Kidney (tissue), 14 donors: ENCODE measurements around the gene GLS. TPM values are rescaled to one million over a fixed set of nuclear protein-coding genes. Genes with fewer than 3 reads are reported as not detected.

Experiments used
- DNase-seq, 5 donors: peaks; one replicate each; pipeline ENCODE4 v3.0.0-alpha.2; 2013 to 2020
- FAIRE-seq: peaks from 2 replicates; lab custom pipeline; 2012; peaks lifted over from hg19 to GRCh38; lab: Jason Lieb, UNC
- H3K27ac ChIP-seq, 2 donors: one replicate each; pipeline ENCODE4 v1.7.0; 2013; ENCODE audit warnings: low read depth in 2 of 2, low read length in 2 of 2, inconsistent platforms in 1 of 2
- H3K27me3 ChIP-seq: one replicate; pipeline ENCODE4 v1.7.1; 2013; ENCODE audit warnings: low read length, inconsistent platforms; ENCODE audit not compliant: control insufficient read depth, insufficient read depth
- H3K36me3 ChIP-seq, 3 donors: one replicate each; pipeline versions ENCODE4 v1.7.0 to v1.7.1; 2013; ENCODE audit warnings: low read length in 3 of 3, control low read depth in 1 of 3, inconsistent platforms in 1 of 3; ENCODE audit not compliant: insufficient read depth in 3 of 3, control insufficient read depth in 2 of 3
- H3K4me1 ChIP-seq, 3 donors: one replicate each; pipeline versions ENCODE4 v1.7.0 to v1.7.1; 2013; ENCODE audit warnings: low read length in 3 of 3, inconsistent platforms in 1 of 3, low read depth in 1 of 3; ENCODE audit not compliant: control insufficient read depth in 2 of 3, insufficient read depth in 2 of 3
- H3K4me3 ChIP-seq, 3 donors: one replicate each; pipeline versions ENCODE4 v1.7.0 to v1.8.1; 2013; ENCODE audit warnings: low read length in 3 of 3, control low read depth in 1 of 3, inconsistent platforms in 1 of 3
- H3K9ac ChIP-seq, 3 donors: one replicate each; pipeline versions ENCODE4 v1.7.0 to v1.7.1; 2013; ENCODE audit warnings: low read length in 3 of 3, control low read depth in 1 of 3, inconsistent platforms in 1 of 3
- H3K9me3 ChIP-seq, 3 donors: one replicate each; pipeline versions ENCODE4 v1.7.0 to v1.7.1; 2013; ENCODE audit warnings: low read length in 3 of 3, control low read depth in 1 of 3, inconsistent platforms in 1 of 3; ENCODE audit not compliant: control insufficient read depth in 2 of 3, insufficient read depth in 1 of 3
- intact Hi-C: fragments of 100-400 bp; cut with DNase I; formaldehyde crosslinking; loops from one replicate; pipeline ENCODE4 v1.11.1; 2022
- polyA plus RNA-seq: library from polyadenylated mRNA; stranded (reverse); fragments of 350-450 nt; fragmentation: Illumina TruSeq; extraction: RNeasy Lipid Tissue Mini Kit (QIAGEN cat#74804); gene quantifications from one replicate; pipeline ENCODE4 v1.2.3, GENCODE V29; 2014; ENCODE audit warnings: low read depth, low replicate concordance; ENCODE audit not compliant: insufficient read depth
- total RNA-seq: library from RNA; stranded (reverse); fragmentation: NEBNext Ultra II Directional; extraction: Animal tissue kit (Norgen Biotek cat#: 25700); gene quantifications from one replicate; pipeline ENCODE4 v1.2.1, GENCODE V29; 2021
- TF ChIP-seq, protein P1 (sequence below): IDR thresholded peaks from 3 replicates; pipeline ENCODE4 v1.5.1; 2012; ENCODE audit warnings: mild to moderate bottlenecking, moderate library complexity, borderline replicate concordance; ENCODE audit not compliant: insufficient read depth; ENCODE audit errors: extremely low read depth
- donor health status: control.
- donor health status: control.
- donor health status: control.
- donor health status: control.
- donor health status: control.
- donor health status: DM: yes; HTN: yes; CAD: no.
- donor health status: Normal renal cell carcinoma (clear cell type).

The GLS gene
- total and polyA plus RNA-seq, 2 donors from 2014 or later, result 196 to 230 TPM

DNA sequence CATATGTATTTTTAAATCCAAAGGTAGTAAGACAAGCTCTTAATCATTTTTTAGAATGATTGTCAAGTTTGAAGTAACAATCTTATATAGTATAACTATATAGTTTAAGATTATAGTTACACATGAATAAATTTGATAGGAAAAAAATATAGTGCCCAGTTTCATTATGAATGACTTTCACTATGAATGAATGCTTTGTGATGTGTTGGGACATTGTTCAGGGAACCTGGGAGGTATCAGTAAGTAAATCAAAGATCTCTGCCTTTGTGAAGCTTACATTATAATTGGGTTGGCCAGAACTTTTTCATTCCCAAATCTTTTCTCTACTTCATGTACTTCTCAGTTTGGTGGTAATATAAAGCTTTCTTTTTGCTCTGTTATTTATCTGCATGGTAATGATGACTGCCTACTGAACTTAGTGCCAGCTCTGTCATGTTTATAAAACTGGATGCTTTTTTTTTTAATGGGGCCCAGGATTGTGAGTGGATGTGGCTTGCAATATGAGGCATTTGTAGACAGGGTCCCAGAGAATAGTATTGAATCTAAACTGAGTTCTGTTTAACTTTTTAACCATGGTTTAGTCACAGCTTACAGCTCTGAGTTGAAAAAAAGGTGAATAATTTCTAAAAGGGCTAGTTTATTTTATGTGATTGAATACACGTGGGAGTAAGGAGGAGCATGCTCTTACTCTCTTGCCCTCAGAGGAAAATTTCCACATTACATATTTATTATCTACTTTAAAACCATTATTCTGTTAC lies 23.3 kb downstream of the GLS start:
- no peak overlapping the region for H3K4me3 ChIP-seq
- TF ChIP-seq, protein P1, sequence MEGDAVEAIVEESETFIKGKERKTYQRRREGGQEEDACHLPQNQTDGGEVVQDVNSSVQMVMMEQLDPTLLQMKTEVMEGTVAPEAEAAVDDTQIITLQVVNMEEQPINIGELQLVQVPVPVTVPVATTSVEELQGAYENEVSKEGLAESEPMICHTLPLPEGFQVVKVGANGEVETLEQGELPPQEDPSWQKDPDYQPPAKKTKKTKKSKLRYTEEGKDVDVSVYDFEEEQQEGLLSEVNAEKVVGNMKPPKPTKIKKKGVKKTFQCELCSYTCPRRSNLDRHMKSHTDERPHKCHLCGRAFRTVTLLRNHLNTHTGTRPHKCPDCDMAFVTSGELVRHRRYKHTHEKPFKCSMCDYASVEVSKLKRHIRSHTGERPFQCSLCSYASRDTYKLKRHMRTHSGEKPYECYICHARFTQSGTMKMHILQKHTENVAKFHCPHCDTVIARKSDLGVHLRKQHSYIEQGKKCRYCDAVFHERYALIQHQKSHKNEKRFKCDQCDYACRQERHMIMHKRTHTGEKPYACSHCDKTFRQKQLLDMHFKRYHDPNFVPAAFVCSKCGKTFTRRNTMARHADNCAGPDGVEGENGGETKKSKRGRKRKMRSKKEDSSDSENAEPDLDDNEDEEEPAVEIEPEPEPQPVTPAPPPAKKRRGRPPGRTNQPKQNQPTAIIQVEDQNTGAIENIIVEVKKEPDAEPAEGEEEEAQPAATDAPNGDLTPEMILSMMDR, result no peak
- H3K36me3 ChIP-seq, result peaks cover 3 to 37% (median 3%) of the 10 kb centered on the region in 3 donors
- no peak overlapping the region for H3K9ac ChIP-seq
- H3K27me3 ChIP-seq, result no peaks in the 10 kb centered on the region
- DNase-seq (no peak), FAIRE-seq (no peak)
- H3K27ac ChIP-seq, result no peak overlapping the region
- no peaks in the 10 kb centered on the region for H3K4me1 ChIP-seq
- intact Hi-C loops, result no loop called here
- no peaks in the 10 kb centered on the region for H3K9me3 ChIP-seq

GRCh38 chr2:190904640-190905261 lies 24.1 kb downstream of the GLS start:
- FAIRE-seq (no peak), DNase-seq (no peak)
- Histone ChIP-seq H3K9ac (no peak overlapping the region), H3K4me1 (no peaks in the 10 kb centered on the region), H3K9me3 (no peaks in the 10 kb centered on the region), H3K36me3 (peaks cover 3 to 37% (median 3%) of the 10 kb centered on the region in 3 donors), H3K4me3 (no peak overlapping the region), H3K27ac (no peak overlapping the region), H3K27me3 (no peaks in the 10 kb centered on the region)
- TF ChIP-seq, protein P1, result no peak
- intact Hi-C loops, result no loop called here

DNA sequence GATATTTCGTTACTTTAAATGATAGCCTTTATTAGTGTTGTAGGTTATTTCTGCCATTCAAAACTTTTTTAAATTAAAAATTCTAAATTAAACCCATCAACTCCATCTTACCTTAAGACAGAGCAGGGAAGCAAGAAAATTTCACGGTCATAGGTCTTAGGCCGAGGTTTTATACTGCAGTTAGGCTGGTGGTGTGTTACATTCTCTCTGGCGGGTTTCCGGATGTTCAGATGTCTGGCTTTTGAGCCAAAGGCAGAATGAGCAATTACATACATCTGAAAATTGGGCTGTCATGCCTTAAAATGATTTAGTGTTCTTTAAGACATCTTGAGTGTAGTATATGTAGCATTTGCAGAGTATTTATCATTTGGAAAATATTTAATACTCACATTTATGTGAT lies 27.9 kb downstream of the GLS start:
- H3K4me3 ChIP-seq, result no peak overlapping the region
- no peak overlapping the region for H3K27ac ChIP-seq
- H3K9ac ChIP-seq, result no peak overlapping the region
- TF ChIP-seq, protein P1, result no peak
- H3K27me3 ChIP-seq, result no peaks in the 10 kb centered on the region
- DNase-seq (no peak), FAIRE-seq (no peak)
- H3K9me3 ChIP-seq, result no peaks in the 10 kb centered on the region
- peaks cover 0 to 18% (median 4%) of the 10 kb centered on the region in 3 donors for H3K4me1 ChIP-seq
- intact Hi-C loops, result no loop called here
- H3K36me3 ChIP-seq, result peaks cover 0 to 24% (median 2%) of the 10 kb centered on the region in 3 donors
